A549 (cell line): ENCODE results near the gene FHIT. TPM values are rescaled to one million over a fixed set of nuclear protein-coding genes. Genes with fewer than 3 reads are reported as not detected.

ENCODE experiments used
- ATAC-seq, 2 experiments: fragments of 200-7000 bp in 1 of 2; fragments of >200 bp in 1 of 2; cut with Nextera tagmentation in 1 of 2; cut with Tn5 transposase in 1 of 2; 3 replicates each; pipeline versions ENCODE4 v1.8.0 to v1.9.1; 2018 to 2020; ENCODE audit warnings: mild to moderate bottlenecking in 1 of 2, moderate library complexity in 1 of 2
- CTCF ChIA-PET: fragments of 300-600 bp; sonication (Branson Sonifier 250); formaldehyde crosslinking; extraction: SDS; loops from one replicate; lab custom pipeline; 2021; ENCODE audit warnings: antibody characterized with exemption, inconsistent platforms; lab: Yijun Ruan, JAX
- POLR2A ChIA-PET: fragments of 350-600 bp; formaldehyde crosslinking; extraction: SDS; loops from one replicate; lab custom pipeline; 2021; ENCODE audit warnings: antibody characterized with exemption, inconsistent platforms; lab: Yijun Ruan, JAX
- DNase-seq, 2 experiments: peaks; one replicate each; pipeline versions ENCODE4 v3.0.0 to v3.0.0-alpha.2; 2011 to 2016; ENCODE audit warnings: low read depth in 1 of 2, low spot score in 1 of 2
- FAIRE-seq: peaks from 2 replicates; lab custom pipeline; 2011; peaks lifted over from hg19 to GRCh38; lab: Jason Lieb, UNC
- H3K27ac ChIP-seq, 2 experiments: fragments of >200 bp; sonication (Bioruptor Twin); formaldehyde crosslinking; 3 replicates each; pipeline ENCODE4 v1.5.1; 2016 to 2017
- H3K4me1 ChIP-seq: fragments of >200 bp; sonication (Bioruptor Twin); formaldehyde crosslinking; 3 replicates; pipeline ENCODE4 v1.6.1; 2016
- H3K4me2 ChIP-seq: fragments of >200 bp; sonication (Bioruptor Twin); formaldehyde crosslinking; 3 replicates; pipeline ENCODE4 v1.6.1; 2016
- H3K4me3 ChIP-seq: fragments of >200 bp; sonication (Bioruptor Twin); formaldehyde crosslinking; 3 replicates; pipeline ENCODE4 v1.5.1; 2016
- H3K9me3 ChIP-seq: fragments of >200 bp; sonication (Bioruptor Twin); formaldehyde crosslinking; 3 replicates; pipeline ENCODE4 v1.6.1; 2016
- BHLHE40 ChIP-seq: IDR thresholded peaks from 2 replicates; pipeline ENCODE4 v1.6.1; 2012; ENCODE audit warnings: low read depth, low read length, inconsistent platforms
- CBX2 ChIP-seq: fragments of 200-600 bp; sonication (generic); IDR thresholded peaks from 2 replicates; pipeline ENCODE4 v1.6.1; 2016; ENCODE audit warnings: low read depth, mild to moderate bottlenecking, borderline replicate concordance
- CBX8 ChIP-seq: fragments of 200-600 bp; sonication (generic); IDR thresholded peaks from 2 replicates; pipeline ENCODE4 v1.6.1; 2016
- CEBPB ChIP-seq, 2 experiments: fragments of >200 bp in 1 of 2; sonication (Bioruptor Twin) in 1 of 2; formaldehyde crosslinking in 1 of 2; IDR thresholded peaks; 2 replicates each; pipeline ENCODE4 v1.6.1; 2012 to 2016
- CHD2 ChIP-seq: fragments of 150-350 bp; IDR thresholded peaks from 2 replicates; pipeline ENCODE4 v1.6.1; 2014; ENCODE audit warnings: low read length; ENCODE audit not compliant: partially characterized antibody
- CHD4 ChIP-seq: fragments of 200-600 bp; sonication (generic); IDR thresholded peaks from 2 replicates; pipeline ENCODE4 v1.6.1; 2016; ENCODE audit warnings: antibody characterized with exemption, mild to moderate bottlenecking, borderline replicate concordance
- EHMT2 ChIP-seq: fragments of 200-600 bp; sonication (generic); IDR thresholded peaks from 2 replicates; pipeline ENCODE4 v1.6.1; 2016; ENCODE audit warnings: antibody characterized with exemption, low read depth, mild to moderate bottlenecking, moderate library complexity
- EP300 ChIP-seq, 2 experiments: fragments of >200 bp; sonication (Bioruptor Twin); formaldehyde crosslinking; IDR thresholded peaks; 2 replicates in 1 of 2; 3 replicates in 1 of 2; pipeline ENCODE4 v1.6.1; 2016 to 2017
- FOSB ChIP-seq: fragments of 250-450 bp; sonication (Bioruptor Pico); IDR thresholded peaks from 2 replicates; pipeline ENCODE4 v1.5.0; 2020; ENCODE audit warnings: mild to moderate bottlenecking, moderate library complexity
- FOSL2 ChIP-seq, 2 experiments: fragments of 450-650 bp in 1 of 2; fragments of >200 bp in 1 of 2; sonication (Bioruptor Twin) in 1 of 2; formaldehyde crosslinking; IDR thresholded peaks; 2 replicates each; pipeline versions ENCODE4 v1.5.0 to v1.6.1; 2016 to 2020; ENCODE audit warnings: mild to moderate bottlenecking in 1 of 2, moderate library complexity in 1 of 2
- HDAC2 ChIP-seq: fragments of 200-600 bp; sonication (generic); IDR thresholded peaks from 2 replicates; pipeline ENCODE4 v1.6.1; 2016
- HOXA7 ChIP-seq: fragments of 250-450 bp; sonication (Bioruptor Pico); IDR thresholded peaks from 2 replicates; pipeline ENCODE4 v1.5.0; 2020; ENCODE audit warnings: mild to moderate bottlenecking, moderate library complexity
- HOXB13 ChIP-seq: fragments of 250-450 bp; sonication (Bioruptor Pico); IDR thresholded peaks from 2 replicates; pipeline ENCODE4 v1.5.0; 2020; ENCODE audit warnings: low read depth, mild to moderate bottlenecking, moderate library complexity
- HOXB5 ChIP-seq: fragments of 250-450 bp; sonication (Bioruptor Pico); IDR thresholded peaks from 2 replicates; pipeline ENCODE4 v1.5.0; 2020; ENCODE audit warnings: mild to moderate bottlenecking, moderate library complexity
- MYC ChIP-seq: IDR thresholded peaks from 2 replicates; pipeline ENCODE4 v1.6.1; 2012; ENCODE audit warnings: mild to moderate bottlenecking, inconsistent platforms, low read length, improper control_type of control experiment, borderline replicate concordance
- NFE2L2 ChIP-seq: fragments of 150-350 bp; conservative IDR thresholded peaks from 2 replicates; pipeline ENCODE4 v1.6.1; 2014; ENCODE audit warnings: low read length
- NPAS2 ChIP-seq: fragments of 250-450 bp; sonication (Bioruptor Pico); IDR thresholded peaks from 2 replicates; pipeline ENCODE4 v1.8.0; 2022; ENCODE audit warnings: mild to moderate bottlenecking, moderate library complexity, borderline replicate concordance
- PHF8 ChIP-seq: fragments of 200-600 bp; sonication (generic); IDR thresholded peaks from 2 replicates; pipeline ENCODE4 v1.6.1; 2016; ENCODE audit warnings: low read depth, mild to moderate bottlenecking, antibody characterized with exemption, moderate library complexity, borderline replicate concordance
- POLR2A ChIP-seq: IDR thresholded peaks from 2 replicates; pipeline ENCODE4 v1.6.1; 2012; ENCODE audit warnings: mild to moderate bottlenecking, low read length
- POLR2AphosphoS2 ChIP-seq: conservative IDR thresholded peaks from 2 replicates; pipeline ENCODE4 v1.6.1; 2012; ENCODE audit warnings: low read length, improper control_type of control experiment, inconsistent platforms
- RARB ChIP-seq: fragments of 250-450 bp; sonication (Bioruptor Pico); IDR thresholded peaks from 2 replicates; pipeline ENCODE4 v1.8.0; 2021; ENCODE audit warnings: mild to moderate bottlenecking, moderate library complexity
- RCOR1 ChIP-seq: fragments of 150-350 bp; IDR thresholded peaks from 2 replicates; pipeline ENCODE4 v1.6.1; 2014; ENCODE audit warnings: antibody characterized with exemption, low read length, low read depth
- RFX5 ChIP-seq: fragments of 450-650 bp; IDR thresholded peaks from 2 replicates; pipeline ENCODE4 v1.7.1; 2014; ENCODE audit warnings: antibody characterized with exemption, mild to moderate bottlenecking, moderate library complexity
- RNF2 ChIP-seq: fragments of 200-600 bp; sonication (generic); IDR thresholded peaks from 2 replicates; pipeline ENCODE4 v1.6.1; 2016; ENCODE audit warnings: low read depth, mild to moderate bottlenecking, antibody characterized with exemption, moderate library complexity, borderline replicate concordance
- SMC3 ChIP-seq: fragments of >200 bp; sonication (Bioruptor Twin); formaldehyde crosslinking; IDR thresholded peaks from 3 replicates; pipeline ENCODE4 v1.6.1; 2018; ENCODE audit warnings: inconsistent platforms
- SREBF2 ChIP-seq: fragments of 450-650 bp; IDR thresholded peaks from 2 replicates; pipeline ENCODE4 v1.6.1; 2014; ENCODE audit warnings: mild to moderate bottlenecking, moderate library complexity
- TFCP2L1 ChIP-seq: fragments of 250-450 bp; sonication (Bioruptor Pico); IDR thresholded peaks from 2 replicates; pipeline ENCODE4 v1.5.0; 2021; ENCODE audit warnings: mild to moderate bottlenecking
- ZFP36 ChIP-seq: fragments of 450-650 bp; IDR thresholded peaks from 2 replicates; pipeline ENCODE4 v1.6.1; 2014; ENCODE audit warnings: borderline replicate concordance; ENCODE audit not compliant: partially characterized antibody
- ZNF302 ChIP-seq: fragments of 250-450 bp; sonication (Bioruptor Pico); IDR thresholded peaks from 2 replicates; pipeline ENCODE4 v1.9.0; 2021; ENCODE audit warnings: inconsistent platforms, mild to moderate bottlenecking, moderate library complexity
- WGBS: methylation state at CpG from one replicate; pipeline ENCODE4 v1.1.6; 2017; ENCODE audit errors: missing lambda C conversion rate; 5-methylcytosine and 5-hydroxymethylcytosine counted together
- polyA plus RNA-seq, 4 experiments: library from polyadenylated mRNA; depleted of rRNA in 3 of 4; stranded (reverse); fragments of >200 nt; fragmentation: RNase III in 1 of 4; extraction: RNeasy Plus Mini Kit Qiagen cat#74134 plus additional on column Dnase treatment in 1 of 4; gene quantifications; 2 replicates in 3 of 4; 3 replicates in 1 of 4; pipeline ENCODE4 v1.2.3, GENCODE V29; 2011 to 2017
- TF ChIP-seq, protein P1 (sequence below): fragments of >200 bp; sonication (Bioruptor Twin); formaldehyde crosslinking; IDR thresholded peaks from 3 replicates; pipeline ENCODE4 v1.6.1; 2016
- TF ChIP-seq, protein P2 (sequence below): IDR thresholded peaks from 2 replicates; pipeline ENCODE4 v1.6.1; 2012; ENCODE audit warnings: low read depth, borderline replicate concordance

The FHIT gene
- polyA plus RNA-seq, 2 of the 4 experiments (the other 2 are of a cell fraction) = 0.76 to 0.92 TPM

DNA sequence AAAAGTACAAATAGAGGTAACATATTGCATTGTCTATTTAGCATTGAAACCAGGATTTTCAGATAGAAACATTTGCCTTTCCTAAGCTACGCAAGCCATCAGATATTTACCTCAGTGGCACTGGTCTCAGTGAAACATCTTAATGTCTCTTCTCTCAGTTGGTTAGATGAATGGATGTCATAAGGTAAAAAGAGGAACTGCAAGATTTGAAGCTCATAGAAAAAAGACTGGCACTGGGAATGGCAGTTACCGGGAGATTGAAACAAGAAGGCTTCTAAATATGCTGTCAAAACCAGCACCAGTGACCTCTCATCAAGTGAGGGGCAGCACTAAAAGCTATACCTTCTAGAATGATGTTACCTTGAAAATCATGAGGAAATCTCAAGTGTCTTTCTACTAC is 486.4 kb downstream of the FHIT start:
- Histone ChIP-seq H3K4me2 (no peak overlapping the region), H3K27ac (no peak overlapping the region), H3K9me3 (no peaks in the 10 kb centered on the region), H3K4me3 (no peak overlapping the region), H3K4me1 (no peaks in the 10 kb centered on the region)
- CTCF ChIA-PET = no interaction called here
- POLR2A ChIA-PET = no interaction called here
- TF ChIP-seq RNF2 (no peak), TFCP2L1 (CRISPR knock-in tag) (no peak), POLR2AphosphoS2 (no peak), HOXA7 (CRISPR knock-in tag) (no peak), ZNF302 (CRISPR knock-in tag) (no peak), RFX5 (no peak)
- FAIRE-seq (no peak), ATAC-seq (no peak), DNase-seq (no peak)
- 78% methylated on average over 2 of the region's 2 CpGs for WGBS

DNA sequence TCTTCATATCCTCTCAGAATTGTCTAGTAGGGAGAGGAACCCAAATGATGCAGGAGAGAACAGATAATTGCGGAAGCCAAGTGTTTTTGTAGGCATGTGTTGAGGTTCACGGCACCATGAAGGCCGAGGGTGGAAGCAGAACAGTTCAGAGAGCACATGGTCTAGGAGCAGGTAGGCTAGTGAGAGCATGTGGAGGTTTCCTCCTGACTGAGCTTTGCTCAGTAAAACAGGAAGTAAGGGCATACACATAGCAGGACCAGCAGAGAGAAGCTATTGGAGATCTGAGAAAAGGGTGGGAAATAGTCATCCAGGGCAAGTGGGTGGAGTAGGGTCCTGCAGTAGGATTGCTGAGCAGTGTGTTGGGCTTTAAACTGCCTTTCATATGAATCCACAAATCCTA is 491.1 kb downstream of the FHIT start:
- Histone ChIP-seq H3K4me2 (no peak overlapping the region), H3K4me3 (no peak overlapping the region), H3K27ac (no peak overlapping the region)
- WGBS = 10% methylated on average over 3 of the region's 3 CpGs
- no peak for ATAC-seq
- DNase-seq = no peak
- CTCF ChIA-PET = no interaction called here
- TF ChIP-seq, protein P1, sequence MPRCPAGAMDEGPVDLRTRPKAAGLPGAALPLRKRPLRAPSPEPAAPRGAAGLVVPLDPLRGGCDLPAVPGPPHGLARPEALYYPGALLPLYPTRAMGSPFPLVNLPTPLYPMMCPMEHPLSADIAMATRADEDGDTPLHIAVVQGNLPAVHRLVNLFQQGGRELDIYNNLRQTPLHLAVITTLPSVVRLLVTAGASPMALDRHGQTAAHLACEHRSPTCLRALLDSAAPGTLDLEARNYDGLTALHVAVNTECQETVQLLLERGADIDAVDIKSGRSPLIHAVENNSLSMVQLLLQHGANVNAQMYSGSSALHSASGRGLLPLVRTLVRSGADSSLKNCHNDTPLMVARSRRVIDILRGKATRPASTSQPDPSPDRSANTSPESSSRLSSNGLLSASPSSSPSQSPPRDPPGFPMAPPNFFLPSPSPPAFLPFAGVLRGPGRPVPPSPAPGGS = no peak
- TF ChIP-seq EP300 (IDR thresholded peaks at IDR 0.05) (no peak), HOXB13 (CRISPR knock-in tag) (no peak), CHD4 (no peak), ZNF302 (CRISPR knock-in tag) (no peak), MYC (no peak), EHMT2 (no peak), HOXB5 (no peak), POLR2AphosphoS2 (no peak)
- TF ChIP-seq, all 56 proteins: peak for 0
- POLR2A ChIA-PET = no interaction called here
- no peaks in the 10 kb centered on the region for H3K9me3 ChIP-seq
- no peak for FAIRE-seq
- no peaks in the 10 kb centered on the region for H3K4me1 ChIP-seq

DNA sequence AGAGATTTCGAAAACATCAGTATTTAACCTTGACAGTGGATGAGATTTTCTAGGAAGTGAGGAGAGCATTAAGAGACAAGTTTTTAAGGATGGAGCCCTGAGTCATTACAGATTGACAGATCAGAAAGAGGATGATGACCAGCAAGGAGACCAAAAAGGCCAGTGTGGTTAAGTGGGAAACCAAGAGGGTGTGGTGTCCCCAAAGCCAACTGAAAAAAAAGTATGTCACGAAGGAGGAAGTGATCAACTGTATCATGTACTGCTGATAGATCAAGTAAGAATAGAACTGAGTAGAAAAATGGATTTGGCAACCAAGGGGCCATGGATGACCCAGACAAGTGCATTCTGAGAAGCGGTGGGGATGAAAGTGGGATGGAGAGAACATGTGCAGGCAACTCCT is 491.8 kb downstream of the FHIT start:
- no peak for TF ChIP-seq SREBF2
- TF ChIP-seq CHD2 = no peak
- no peak for TF ChIP-seq FOSL2 (IDR thresholded peaks at IDR 0.05)
- TF ChIP-seq FOSL2 (CRISPR knock-in tag; IDR thresholded peaks at IDR 0.05) = no peak
- no peak for TF ChIP-seq MYC
- no peak for TF ChIP-seq RCOR1
- TF ChIP-seq, protein P2, sequence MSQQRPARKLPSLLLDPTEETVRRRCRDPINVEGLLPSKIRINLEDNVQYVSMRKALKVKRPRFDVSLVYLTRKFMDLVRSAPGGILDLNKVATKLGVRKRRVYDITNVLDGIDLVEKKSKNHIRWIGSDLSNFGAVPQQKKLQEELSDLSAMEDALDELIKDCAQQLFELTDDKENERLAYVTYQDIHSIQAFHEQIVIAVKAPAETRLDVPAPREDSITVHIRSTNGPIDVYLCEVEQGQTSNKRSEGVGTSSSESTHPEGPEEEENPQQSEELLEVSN = no peak
- no peak for TF ChIP-seq POLR2AphosphoS2
- TF ChIP-seq, all 56 proteins: peak for 0
- Histone ChIP-seq H3K4me2 (no peak overlapping the region), H3K27ac (no peak overlapping the region), H3K9me3 (no peaks in the 10 kb centered on the region), H3K4me1 (no peaks in the 10 kb centered on the region), H3K4me3 (no peak overlapping the region)
- POLR2A ChIA-PET = no interaction called here
- WGBS = 30% methylated on average over 3 of the region's 3 CpGs
- DNase-seq (no peak), FAIRE-seq (no peak), ATAC-seq (no peak)
- CTCF ChIA-PET = no interaction called here

DNA sequence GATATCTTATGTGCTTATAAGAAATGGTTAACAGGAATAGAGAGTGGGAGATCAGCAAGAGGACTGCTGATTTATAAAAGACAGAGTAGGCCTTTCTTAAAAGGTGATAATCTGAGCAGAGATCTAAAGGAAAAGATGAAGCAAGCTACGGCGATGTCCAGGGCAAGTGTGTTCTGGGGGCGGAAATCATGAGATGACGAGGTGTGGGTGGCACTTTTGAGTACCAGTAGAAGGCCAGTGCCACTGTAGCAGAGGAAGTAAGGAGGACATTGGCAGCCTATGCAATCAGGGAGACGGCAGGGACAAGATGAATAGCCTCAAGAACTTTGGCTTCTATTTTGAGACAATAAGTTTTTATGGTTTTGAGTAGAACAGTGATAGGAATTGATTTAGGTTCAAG is 492.4 kb downstream of the FHIT start:
- WGBS = 44% methylated on average over 5 of the region's 5 CpGs
- no peak overlapping the region for H3K27ac ChIP-seq
- ATAC-seq (no peak), FAIRE-seq (no peak), DNase-seq (no peak)
- no peak overlapping the region for H3K4me3 ChIP-seq
- no peak overlapping the region for H3K4me2 ChIP-seq
- ChIA-PET POLR2A (no interaction called here), CTCF (no interaction called here)
- no peaks in the 10 kb centered on the region for H3K9me3 ChIP-seq
- no peaks in the 10 kb centered on the region for H3K4me1 ChIP-seq
- TF ChIP-seq SMC3 = no peak
- no peak for TF ChIP-seq EP300 (IDR thresholded peaks at IDR 0.05)
- TF ChIP-seq POLR2A = no peak
- TF ChIP-seq ZNF302 (CRISPR knock-in tag) = no peak
- no peak for TF ChIP-seq HOXB5
- TF ChIP-seq, protein P2 = no peak
- no peak for TF ChIP-seq NPAS2
- TF ChIP-seq RARB (CRISPR knock-in tag) = no peak
- no peak for TF ChIP-seq CBX2
- no peak for TF ChIP-seq HDAC2
- TF ChIP-seq CEBPB (IDR thresholded peaks at IDR 0.05) = no peak
- TF ChIP-seq FOSB (CRISPR knock-in tag) = no peak
- no peak for TF ChIP-seq MYC
- TF ChIP-seq CBX8 = no peak
- no peak for TF ChIP-seq NFE2L2
- TF ChIP-seq SREBF2 = no peak
- TF ChIP-seq BHLHE40 = no peak
- no peak for TF ChIP-seq PHF8
- no peak for TF ChIP-seq ZFP36
